HG02759 (cell line): ENCODE results near the gene ACSL3.

Experiments
- ATAC-seq: cut with Tn5 transposase; IDR thresholded peaks from one replicate; pipeline ENCODE4 v1.9.1; 2021; ENCODE audit warnings: mild to moderate bottlenecking, moderate library complexity; ENCODE audit not compliant: unreplicated experiment

ACSL3 gene

GRCh38 chr2:222878877-222879603, 18.2 kb downstream of the ACSL3 start:
- ATAC-seq = no peak

GRCh38 chr2:222879604-222879933, 18.7 kb downstream of the ACSL3 start:
- ATAC-seq = no peak

- ATAC-seq = no peak
These were observed 21.7 kb downstream of the ACSL3 start for GRCh38 chr2:222882484-222882928.

- no peak for ATAC-seq
These were observed 22.6 kb downstream of the ACSL3 start for GRCh38 chr2:222883420-222883819.

GRCh38 chr2:222884114-222884771, 23.4 kb downstream of the ACSL3 start:
- ATAC-seq = no peak

GRCh38 chr2:222884805-222885424, 24.1 kb downstream of the ACSL3 start:
- no peak for ATAC-seq

GRCh38 chr2:222887124-222887523, 26.3 kb downstream of the ACSL3 start:
- no peak for ATAC-seq

GRCh38 chr2:222888716-222889115, 27.9 kb downstream of the ACSL3 start:
- no peak for ATAC-seq

GRCh38 chr2:222891890-222892289, 31.1 kb downstream of the ACSL3 start:
- no peak for ATAC-seq

- ATAC-seq = no peak
These were observed 31.5 kb downstream of the ACSL3 start for GRCh38 chr2:222892321-222892720.

- ATAC-seq = no peak
These were observed 31.9 kb downstream of the ACSL3 start for GRCh38 chr2:222892761-222893160.

GRCh38 chr2:222893716-222894115, 32.9 kb downstream of the ACSL3 start:
- no peak for ATAC-seq

GRCh38 chr2:222895144-222895543, 34.3 kb downstream of the ACSL3 start:
- ATAC-seq = no peak

- ATAC-seq = no peak
These were observed 37.1 kb downstream of the ACSL3 start for GRCh38 chr2:222897898-222898297.

- no peak for ATAC-seq
These were observed 38.8 kb downstream of the ACSL3 start for GRCh38 chr2:222899413-222900181.

GRCh38 chr2:222900354-222900753, 39.5 kb downstream of the ACSL3 start:
- no peak for ATAC-seq

GRCh38 chr2:222902660-222903059, 41.8 kb downstream of the ACSL3 start:
- ATAC-seq = no peak

- peak; percentile 89 for ATAC-seq
These were observed 42.7 kb downstream of the ACSL3 start for GRCh38 chr2:222903234-222904220.

- no peak for ATAC-seq
These were observed 43.9 kb downstream of the ACSL3 start for GRCh38 chr2:222904557-222905258.

- ATAC-seq = no peak
These were observed 46.2 kb downstream of the ACSL3 start for GRCh38 chr2:222907048-222907447.
